TTC549 (cell line): ENCODE data around the gene GABRG2.
"Not testable (repeated sequence)": the region's sequence is repeated elsewhere in the genome, so short reads cannot be mapped to it uniquely, and the experiment has no call there.

Source experiments
- FAIRE-seq: peaks from 2 replicates; lab custom pipeline; 2012; peaks lifted over from hg19 to GRCh38; lab: Jason Lieb, UNC

Gene GABRG2

DNA sequence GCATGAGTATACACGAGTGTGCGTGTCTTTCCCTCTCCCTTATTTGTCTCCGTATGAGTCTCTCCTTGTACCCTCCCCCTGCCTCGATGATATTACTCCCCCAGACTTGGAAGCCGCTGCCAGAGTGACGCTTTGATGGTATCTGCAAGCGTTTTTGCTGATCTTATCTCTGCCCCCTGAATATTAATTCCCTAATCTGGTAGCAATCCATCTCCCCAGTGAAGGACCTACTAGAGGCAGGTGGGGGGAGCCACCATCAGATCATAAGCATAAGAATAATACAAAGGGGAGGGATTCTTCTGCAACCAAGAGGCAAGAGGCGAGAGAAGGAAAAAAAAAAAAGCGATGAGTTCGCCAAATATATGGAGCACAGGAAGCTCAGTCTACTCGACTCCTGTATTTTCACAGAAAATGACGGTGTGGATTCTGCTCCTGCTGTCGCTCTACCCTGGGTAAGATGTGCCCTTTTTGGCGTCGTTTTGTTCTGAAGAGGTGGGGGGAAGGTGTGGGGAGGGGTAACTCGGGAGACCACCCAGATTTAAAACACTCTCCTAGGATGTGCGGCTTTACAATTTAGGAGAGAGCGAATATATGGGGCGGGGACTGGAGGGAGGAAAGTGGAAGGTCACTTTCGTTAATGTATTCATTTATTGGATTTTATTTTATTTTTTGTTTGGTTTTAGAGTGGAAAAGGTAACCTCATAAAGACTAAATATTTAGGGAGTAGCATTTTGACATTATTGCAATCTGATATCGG, at the start of gene GABRG2:
TSS of gene GABRG2 (plus strand) at position 119 of the 757 bp plus-strand sequence. CDS start at position 346, 227 bp downstream.
- no peak for FAIRE-seq

DNA sequence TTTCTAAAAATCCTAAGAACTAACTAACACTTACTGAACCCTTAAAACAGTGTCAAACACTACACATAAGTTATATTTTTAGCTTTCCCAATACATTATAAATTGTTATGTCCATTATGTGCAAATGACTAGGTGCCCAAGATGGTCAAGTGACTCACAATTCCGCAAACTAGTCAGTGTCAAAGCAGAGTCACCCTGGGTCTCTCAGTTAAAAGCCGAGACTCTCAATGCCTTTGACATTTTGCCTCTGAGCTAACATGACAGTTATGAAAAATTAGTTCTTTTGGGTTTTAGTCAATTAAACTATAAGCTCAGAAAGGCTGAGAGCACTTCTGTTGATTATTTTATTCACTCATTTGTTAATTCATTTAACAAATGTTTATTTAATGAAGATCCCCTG, 42.3 kb upstream of the GABRG2 start:
- FAIRE-seq: no peak

DNA sequence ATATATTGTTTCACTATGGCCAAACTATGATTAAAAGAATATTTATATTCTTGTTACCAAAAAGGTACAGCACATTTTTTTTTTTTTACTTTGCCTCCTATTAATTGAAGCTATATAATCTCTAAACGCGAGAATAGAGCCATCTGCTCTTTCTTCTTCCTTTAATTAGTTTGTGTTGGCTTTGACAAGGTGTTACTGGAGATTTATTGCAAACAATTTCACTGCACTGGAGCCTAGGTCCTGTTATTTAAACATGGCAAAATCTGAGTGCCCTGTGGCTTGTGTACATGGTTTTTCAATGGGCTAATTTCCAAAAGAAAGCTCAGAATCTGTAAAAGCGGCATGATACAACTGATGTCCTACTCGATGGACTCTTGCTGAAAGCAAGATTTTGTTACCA, 40.8 kb upstream of the GABRG2 start:
- FAIRE-seq: no peak

DNA sequence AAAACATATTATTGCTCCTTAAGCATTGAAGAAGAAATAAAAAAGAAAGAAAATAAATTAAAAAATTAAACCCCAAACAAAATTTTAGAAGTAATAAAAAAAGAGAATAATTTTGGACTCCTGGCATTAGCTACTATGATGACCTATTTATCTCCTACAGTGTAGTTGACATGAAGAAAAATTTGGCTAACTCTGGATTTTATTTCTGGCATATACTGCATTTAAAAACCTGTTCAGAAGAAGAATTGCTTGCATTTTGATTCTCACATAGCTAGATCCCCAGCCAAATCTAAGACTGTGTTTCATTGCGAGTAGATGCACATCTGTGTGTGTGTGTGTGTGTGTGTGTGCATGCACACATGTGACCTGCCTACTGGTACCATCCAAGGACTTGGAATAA, 30.1 kb upstream of the GABRG2 start:
- no peak for FAIRE-seq

DNA sequence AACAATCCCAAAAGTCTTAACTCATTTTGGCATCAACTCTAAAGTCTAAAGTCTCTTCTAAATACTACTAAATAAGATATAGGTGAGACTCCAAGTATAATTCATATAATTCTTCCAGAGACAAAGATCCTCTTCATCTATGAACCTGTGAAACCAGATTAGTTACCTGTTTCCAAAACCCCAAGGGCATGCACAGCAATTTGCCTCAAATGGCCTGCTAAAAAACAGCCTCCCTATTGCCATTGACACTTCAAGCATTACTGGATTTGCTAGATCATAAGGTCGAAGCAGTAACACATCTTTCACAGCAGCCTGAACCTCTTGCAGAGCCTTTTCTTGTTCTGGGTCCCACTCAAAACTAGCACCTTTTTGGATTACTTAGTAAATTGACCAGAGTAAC, 20.3 kb upstream of the GABRG2 start:
- FAIRE-seq: no peak

DNA sequence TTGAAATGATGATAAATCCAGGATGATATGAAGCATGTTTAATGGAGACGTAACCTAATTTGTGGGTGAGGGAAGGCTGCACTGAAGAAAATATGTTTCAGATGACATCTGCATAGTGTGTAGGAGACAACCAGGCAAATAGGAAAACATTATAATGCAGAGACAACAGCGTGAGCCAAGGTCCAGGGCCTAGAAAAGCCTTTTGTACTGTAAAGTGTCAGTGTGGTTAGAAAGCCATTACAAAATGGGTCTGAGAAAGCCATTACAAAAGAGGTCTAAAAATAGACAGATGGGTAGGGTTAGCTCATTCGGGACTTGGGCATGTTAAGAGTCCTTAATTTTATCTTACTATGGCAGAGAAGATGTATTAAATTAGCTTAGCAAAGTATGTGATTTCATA, 14.9 kb upstream of the GABRG2 start:
- no peak for FAIRE-seq

DNA sequence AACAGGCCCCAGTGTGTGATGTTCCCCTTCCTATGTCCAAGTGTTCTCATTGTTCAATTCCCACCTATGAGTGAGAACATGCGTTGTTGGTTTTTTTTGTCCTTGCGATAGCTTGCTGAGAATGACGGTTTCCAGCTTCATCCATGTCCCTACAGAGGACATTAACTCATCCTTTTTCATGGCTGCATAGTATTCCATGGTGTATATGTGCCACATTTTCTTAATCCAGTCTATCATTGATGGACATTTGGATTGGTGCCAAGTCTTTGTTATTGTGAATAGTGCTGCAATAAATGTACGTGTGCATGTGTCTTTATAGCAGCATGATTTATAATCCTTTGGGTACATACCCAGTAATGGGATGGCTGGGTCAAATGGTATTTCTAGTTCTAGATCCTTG, 12.5 kb upstream of the GABRG2 start:
- not testable (repeated sequence) for FAIRE-seq

DNA sequence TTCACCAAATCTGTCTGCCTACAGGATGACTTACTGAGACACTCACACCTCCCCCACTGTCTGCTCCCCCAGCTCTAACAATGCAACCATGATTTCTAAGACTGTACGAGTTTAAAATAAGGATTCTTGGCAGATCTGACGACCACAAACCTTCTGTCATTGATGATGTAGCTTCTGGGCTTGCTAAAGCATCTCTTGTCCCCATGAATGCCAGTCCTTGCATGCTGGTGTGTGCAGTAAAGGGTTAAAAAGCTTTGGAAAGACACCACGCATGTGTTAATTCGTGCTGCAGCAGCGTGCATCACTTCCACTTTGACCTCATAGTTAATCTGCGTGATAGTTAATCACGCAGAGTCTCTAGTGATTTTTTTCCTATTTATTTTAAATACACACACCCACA, 411 bp upstream of the GABRG2 start:
- FAIRE-seq: no peak

DNA sequence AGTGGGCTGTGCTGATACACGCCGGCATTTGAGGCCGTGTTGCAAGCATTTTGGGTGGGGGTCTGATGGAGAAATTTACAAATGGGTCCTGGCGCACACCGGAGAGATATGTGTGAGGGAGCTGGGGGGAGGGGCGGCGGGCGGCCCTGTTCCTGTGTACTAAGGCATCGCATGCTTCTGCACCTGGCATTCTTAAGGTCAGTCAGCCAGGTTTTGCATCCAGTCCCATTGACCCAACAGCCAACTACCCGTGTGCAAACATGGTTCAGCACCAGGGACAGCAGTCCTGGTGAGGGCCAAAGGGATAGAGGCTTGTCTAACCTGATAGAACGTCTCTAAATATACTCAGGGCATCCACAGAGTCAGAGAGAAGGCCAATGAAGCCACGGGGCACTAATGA, 839 bp downstream of the GABRG2 start:
- FAIRE-seq: no peak

DNA sequence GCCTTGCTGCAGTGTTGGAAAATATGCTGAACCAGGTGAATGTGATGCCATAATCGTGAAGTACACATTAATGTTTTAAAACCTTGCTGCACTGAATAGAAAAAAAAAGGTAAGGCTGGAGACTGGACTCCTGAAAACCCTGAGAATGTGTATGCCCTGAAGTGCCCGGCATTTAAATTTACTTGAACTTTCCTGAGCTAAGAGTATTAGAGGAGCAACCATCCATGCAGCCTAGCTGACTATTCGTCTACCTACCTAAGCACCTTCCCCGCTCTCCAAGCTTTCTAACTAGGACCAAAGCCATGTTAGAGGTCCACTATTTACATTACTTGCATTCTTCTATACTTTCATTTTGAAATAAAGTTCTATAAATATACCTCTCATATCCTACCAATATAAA, 1.4 kb downstream of the GABRG2 start:
- no peak for FAIRE-seq

DNA sequence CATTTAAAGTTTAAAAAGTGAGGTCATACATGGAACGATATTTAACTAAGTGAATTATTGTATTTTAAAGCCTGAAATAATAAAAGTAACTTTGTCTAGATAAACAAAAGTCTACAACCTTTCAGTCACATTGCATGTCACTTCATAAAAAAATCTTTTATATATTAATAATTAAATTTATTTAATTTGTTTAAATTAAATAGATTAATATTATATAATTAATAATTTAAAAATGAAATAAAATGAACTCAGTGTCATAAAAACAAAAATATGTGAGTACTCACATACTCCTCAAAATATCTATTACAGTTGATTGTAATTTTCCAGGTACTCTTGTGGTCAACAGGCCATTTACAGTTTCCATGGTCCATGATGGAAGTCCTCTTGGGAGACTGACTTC, 11.2 kb downstream of the GABRG2 start:
- no peak for FAIRE-seq

DNA sequence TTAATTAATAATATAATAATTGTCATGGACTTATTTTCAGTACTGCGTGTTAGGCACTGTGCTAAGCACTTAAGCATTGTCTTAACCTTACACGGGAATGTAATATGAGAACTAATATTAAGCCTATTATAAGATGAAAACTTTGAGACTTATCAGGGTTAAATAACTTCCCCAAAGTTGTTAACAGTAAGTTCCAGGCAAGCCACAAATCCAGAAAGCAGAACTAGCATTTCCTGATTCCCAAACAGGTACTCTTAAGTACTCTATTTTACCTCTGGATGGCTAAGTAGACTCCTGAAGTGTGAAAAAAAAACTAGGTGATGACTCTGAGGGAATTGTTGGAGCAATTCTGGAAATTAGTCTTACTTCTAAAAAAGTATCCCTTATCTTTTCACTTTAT, 23.8 kb downstream of the GABRG2 start:
- no peak for FAIRE-seq

DNA sequence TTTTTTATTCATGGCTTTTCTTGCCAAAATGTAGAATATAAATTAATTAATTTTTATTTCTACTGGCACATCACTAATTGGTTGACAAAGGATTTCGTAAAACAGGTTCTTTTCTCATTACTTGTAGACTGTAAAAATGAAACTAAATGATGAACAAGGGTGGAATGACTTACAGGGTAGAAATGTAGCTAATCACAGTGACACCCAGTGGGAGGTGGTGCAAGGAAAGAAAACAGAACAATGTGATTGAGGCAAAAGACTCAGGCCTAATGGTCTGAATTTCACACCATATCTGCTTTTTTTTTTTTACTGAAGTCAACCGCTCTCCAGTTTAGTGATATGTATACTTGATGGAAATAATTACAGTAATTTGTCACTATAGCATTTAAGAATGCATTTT, 28.9 kb downstream of the GABRG2 start:
- no peak for FAIRE-seq

DNA sequence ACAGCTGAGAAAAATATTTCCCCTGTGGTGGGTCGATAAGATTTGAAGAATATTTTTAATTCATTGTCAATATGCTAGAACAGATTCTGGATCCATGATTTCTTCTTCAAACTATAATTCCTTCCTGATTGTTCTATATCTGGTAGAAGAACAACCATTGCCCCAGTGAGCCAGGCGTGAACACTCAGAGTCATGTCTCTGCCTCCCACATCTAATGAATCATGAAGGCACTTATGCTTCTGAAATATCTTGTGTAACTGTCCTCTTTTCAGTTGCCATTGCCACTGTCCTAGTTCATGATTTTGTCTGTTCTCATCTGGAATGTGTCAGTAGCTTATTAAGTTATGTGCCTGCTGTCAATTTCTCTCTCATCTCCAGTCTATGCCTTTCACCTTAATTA, 40.0 kb downstream of the GABRG2 start:
- FAIRE-seq: no peak

DNA sequence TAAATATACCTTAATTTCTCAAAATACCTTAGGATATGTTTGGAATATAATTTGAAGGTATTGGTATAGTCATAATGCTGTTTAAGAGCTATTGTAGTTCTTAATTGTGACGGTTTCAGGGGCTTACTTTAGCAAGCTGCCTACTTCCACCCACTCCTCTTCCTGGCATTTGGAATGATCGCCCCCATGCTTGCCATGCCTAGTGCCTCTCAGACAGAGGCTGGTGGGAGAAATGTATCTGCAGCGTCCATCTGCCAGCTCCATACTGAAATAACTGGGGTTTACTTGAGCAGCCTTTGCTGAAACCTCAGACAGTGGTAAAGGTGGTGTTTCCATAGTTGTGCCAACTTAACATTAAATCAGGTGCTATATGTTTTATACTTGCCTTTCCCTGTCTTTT, 52.2 kb downstream of the GABRG2 start:
- no peak for FAIRE-seq

DNA sequence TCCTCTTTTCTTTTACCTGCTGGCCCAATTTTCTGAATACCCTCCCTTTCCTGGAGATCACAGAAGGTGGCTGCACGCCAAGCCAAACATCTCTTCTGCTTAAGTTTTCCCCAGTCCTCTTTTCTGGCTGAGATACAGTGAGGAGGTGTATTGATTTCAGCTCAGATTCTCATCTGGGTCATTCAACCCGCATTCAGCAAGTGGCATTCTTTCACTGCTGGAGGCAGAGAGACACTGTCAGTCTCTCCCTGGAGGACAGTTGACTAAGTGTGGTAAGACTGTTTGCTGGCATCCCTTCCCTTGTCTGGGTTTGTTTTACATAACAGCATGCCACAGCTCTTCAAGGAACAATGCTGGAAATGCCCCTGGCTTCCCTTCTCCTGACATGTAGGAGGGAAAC, 60.5 kb downstream of the GABRG2 start:
- FAIRE-seq: no peak

DNA sequence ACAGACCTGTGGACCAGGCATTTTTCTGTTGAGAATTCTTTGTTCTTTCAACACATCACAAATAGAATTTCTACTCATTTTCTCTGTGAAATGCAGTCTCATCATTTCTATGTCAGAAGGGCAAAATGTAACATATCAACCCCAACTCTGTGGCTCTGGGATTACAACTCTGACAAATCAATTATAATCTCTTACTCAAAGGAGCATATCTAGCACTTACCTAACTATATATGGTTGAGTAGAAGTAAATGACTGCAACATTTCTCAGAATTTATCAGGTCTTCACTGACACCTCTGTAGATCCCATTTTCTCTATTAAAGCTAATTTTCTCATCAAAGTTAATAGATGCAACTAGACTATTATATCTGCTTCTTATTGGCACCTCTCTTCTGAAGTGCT, 64.8 kb downstream of the GABRG2 start:
- FAIRE-seq: no peak

DNA sequence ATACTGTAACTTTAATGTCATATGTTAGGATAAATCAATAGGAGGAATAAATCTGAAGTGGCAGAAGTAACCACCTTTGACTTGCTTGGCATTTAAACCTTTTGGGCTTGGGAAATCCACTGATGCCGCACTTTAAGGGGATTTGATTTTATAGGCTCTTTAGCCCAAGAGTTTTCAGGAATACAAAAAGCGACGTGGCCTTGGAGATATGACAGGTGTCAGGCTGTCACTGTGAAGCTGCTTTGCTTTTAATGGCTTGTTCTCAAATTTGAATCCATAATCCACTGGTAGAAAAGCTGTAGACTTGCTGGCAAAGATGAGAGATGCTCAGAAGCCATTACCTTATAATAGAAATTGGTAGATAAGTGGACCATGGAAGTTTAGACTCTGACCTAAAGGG, 71.6 kb downstream of the GABRG2 start:
- no peak for FAIRE-seq

DNA sequence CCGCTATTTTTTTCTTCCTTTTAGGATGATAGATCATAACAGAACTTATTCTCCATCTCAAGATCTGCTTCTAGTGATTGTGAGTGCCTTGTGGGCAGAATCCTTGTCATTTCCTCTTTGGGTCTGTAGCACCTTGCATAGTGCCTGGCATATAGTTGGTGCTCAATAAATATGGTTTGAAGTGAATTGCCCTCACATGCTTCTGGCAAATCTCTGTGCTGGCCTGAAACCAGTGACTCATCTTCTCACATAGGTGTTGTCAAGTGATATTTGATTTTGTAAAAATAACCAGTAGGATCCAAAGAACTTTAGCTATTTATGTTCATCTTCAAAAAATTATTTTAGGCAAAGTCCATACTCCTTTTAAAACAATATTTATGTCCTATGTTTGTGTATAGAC, 86.7 kb downstream of the GABRG2 start:
- no peak for FAIRE-seq

DNA sequence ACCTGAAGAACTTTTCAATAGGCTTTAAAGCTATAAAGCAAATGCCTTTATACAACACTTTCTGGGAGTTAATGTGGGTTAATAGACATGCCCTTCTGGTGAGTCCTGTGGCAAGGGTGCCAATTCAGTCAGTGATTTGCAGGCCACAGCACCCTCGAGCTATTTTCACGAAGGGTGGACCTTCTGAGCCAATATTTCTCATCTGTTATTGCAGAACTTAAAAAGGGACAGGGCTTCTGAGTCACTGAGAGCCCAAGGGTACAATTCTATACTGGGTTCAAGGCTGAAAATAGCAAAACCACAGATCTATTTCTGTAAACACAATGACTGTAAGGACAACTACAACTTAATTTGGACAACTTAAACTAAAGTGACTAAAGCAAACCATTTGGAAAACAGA, 92.8 kb downstream of the GABRG2 start:
- no peak for FAIRE-seq

DNA sequence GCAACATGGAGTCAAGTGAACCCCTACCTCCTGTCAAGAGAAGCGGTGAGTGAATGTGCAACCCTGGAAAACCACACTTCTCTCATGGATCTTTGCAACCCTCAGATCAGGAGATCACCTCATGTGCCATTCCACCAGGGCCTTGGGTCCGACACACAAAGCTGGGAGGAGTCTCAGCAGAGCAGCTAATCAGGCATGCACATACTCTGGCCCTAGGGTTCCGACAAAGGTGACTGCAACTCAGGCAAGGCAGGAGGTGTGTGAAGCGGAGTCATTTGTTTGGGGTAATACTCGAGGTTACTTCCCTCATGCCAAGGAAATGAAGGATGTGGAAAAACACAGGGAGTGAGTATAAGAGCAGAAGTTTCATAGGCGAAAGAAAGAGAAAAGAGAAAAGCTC, 96.1 kb downstream of the GABRG2 start:
- no peak for FAIRE-seq

DNA sequence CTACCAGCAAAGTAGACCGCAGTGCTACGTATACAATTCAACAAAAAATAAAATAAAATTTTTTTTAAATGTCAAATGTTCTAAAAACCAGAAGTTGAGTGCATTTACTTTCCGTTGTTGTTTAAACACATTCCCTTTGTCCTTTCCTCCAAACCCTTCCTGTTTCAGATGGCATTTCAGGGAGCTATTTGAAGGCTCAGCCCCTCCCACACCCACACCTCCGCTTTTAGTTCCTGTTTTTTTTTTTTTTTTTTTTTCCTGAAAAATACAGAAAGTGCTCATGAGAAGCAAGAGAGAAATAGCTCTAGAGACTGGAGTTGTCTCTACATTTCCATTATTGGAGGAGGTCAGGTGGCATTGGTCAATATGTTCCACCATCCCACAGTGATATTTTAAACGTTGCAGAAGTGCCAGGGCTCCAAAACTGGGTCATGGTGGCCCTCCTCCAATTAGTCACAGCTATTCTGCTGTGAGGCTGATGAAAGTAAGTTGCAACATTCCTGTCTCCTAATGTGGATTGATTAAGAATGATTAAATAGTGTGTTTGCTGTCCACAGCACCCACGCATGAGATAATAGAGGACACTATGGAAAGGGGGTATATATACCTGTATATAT, 106.9 kb downstream of the GABRG2 start:
- no peak for FAIRE-seq

DNA sequence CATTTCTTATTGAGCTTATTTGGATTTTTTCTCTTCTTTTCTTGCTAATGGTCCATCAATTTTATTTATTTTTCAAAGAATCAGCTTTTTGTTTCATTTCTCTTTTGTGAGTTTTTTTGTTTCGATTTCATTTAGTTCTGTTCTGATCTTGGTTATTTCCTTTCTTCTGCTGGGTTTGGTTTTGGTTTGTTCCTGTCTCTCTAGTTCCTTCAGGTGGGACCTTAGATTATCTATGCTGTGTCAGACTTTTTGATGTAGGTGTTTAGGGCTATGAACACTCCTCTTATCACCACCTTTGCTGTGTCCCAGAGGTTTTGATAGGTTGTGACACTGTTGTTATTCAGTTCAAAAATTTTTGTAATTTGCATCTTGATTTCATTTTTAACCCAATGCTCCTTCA, 119.8 kb downstream of the GABRG2 start:
- FAIRE-seq: no peak

DNA sequence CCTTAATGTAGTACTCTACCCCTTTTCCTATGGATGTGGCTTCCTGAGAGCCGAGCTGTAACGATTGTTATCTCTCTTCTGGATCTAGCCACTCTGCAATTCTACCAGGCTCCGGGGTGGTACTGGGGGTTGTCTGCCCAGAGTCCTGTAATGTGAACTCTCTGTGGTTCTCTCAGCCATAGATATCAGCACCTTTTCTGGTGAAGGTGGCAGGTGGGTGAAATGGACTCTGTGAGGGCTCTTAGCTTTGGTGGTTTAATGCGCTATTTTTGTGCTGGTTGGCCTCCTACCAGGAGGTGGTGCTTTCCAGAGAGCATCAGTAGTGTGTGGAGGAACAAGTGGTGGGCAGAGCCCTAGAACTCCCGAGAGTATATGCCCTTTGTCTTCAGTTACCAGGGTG, 122.1 kb downstream of the GABRG2 start:
- no peak for FAIRE-seq
